RCC 7860 (cell line): ENCODE data around the gene SETX.

ENCODE experiments used
- DNase-seq: peaks from one replicate; pipeline ENCODE4 v3.0.0-alpha.2; 2015; ENCODE audit warnings: low spot score
- FAIRE-seq: peaks from 2 replicates; lab custom pipeline; 2012; peaks lifted over from hg19 to GRCh38; lab: Jason Lieb, UNC

SETX gene

DNA sequence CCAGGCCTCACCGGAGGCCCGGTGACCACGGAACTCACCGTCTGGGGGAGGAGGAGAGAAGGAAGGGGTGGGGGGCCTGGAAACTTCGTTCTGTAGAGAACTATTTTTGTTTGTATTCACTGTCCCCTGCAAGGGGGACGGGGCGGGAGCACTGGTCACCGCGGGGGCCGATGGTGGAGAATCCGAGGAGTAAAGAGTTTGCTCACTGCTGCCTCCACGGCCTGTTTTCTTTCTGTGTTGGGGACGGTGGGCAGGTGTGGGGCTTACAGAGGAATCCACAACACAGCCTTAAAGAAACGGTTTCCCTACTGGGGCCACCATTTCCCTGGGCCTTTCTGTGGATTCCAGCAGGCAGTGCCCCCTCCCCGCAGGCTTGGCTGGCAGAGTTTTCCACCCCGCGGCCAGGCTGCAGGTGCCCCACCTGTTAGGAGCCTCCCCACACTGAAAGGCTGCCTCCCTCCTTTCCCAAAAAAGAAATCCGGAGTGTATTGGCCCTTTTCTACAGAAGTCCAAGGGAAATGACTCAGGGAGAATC is 112.1 kb downstream of the SETX start:
- no peak for FAIRE-seq

DNA sequence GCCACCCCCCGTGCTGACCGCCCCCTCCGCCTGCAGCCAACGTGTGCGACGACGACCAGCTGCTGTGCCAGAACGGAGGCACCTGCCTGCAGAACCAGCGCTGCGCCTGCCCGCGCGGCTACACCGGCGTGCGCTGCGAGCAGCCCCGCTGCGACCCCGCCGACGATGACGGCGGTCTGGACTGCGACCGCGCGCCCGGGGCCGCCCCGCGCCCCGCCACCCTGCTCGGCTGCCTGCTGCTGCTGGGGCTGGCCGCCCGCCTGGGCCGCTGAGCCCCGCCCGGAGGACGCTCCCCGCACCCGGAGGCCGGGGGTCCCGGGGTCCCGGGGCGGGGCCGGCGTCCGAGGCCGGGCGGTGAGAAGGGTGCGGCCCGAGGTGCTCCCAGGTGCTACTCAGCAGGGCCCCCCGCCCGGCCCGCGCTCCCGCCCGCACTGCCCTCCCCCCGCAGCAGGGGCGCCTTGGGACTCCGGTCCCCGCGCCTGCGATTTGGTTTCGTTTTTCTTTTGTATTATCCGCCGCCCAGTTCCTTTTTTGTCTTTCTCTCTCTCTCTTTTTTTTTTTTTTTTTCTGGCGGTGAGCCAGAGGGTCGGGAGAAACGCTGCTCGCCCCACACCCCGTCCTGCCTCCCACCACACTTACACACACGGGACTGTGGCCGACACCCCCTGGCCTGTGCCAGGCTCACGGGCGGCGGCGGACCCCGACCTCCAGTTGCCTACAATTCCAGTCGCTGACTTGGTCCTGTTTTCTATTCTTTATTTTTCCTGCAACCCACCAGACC is 112.8 kb downstream of the SETX start:
- DNase-seq: no peak
- no peak for FAIRE-seq

More for the DNA sequence above, 112.1 kb downstream of the SETX start:
- DNase-seq: no peak

DNA sequence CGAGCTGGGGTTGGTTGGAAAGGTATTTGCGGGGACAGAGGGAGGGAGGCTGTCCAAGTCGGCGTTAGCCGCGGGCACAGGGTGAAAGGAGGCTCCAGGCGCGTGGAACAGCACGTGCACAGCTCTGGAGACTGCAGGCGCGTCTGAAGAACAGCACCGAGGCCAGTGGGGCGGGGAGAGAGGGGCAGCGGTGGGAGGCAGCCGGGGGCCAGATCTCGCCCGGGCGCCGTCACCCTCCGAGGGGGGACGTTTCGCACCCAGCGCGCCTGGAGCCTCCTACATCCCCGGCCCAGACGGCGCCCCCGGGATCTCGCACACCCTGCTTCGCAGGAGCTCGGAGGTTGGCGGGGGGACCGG is 113.3 kb downstream of the SETX start:
- no peak for FAIRE-seq

DNA sequence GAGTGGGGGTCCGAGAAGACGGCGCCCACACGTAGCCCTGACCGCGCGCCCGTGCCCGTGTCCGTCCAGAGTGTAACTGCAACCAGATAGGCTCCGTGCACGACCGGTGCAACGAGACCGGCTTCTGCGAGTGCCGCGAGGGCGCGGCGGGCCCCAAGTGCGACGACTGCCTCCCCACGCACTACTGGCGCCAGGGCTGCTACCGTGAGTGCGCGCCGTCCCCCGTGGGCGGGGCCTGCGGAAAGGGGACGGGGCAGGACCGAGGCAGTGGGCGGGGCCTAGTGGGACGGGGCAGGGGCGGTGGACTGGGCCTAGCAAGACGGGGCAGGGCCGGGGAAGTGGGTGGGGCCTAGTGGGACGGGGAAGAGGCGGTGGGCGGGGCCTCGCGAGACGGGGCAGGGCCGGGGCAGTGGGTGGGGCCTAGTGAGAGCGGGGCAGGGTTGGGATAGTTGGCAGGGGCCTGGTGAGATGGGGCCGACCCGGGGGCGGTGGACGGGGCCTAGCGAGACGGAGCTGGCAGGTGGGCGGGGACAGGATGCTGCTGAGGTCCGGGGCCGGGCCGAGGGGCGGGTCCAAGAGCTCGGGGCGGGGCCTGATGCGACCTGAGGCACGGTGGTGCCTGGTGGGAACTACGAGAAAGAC is 113.8 kb downstream of the SETX start:
- FAIRE-seq (no peak), DNase-seq (peak; percentile 27)

More for the DNA sequence above, 113.3 kb downstream of the SETX start:
- no peak for DNase-seq

DNA sequence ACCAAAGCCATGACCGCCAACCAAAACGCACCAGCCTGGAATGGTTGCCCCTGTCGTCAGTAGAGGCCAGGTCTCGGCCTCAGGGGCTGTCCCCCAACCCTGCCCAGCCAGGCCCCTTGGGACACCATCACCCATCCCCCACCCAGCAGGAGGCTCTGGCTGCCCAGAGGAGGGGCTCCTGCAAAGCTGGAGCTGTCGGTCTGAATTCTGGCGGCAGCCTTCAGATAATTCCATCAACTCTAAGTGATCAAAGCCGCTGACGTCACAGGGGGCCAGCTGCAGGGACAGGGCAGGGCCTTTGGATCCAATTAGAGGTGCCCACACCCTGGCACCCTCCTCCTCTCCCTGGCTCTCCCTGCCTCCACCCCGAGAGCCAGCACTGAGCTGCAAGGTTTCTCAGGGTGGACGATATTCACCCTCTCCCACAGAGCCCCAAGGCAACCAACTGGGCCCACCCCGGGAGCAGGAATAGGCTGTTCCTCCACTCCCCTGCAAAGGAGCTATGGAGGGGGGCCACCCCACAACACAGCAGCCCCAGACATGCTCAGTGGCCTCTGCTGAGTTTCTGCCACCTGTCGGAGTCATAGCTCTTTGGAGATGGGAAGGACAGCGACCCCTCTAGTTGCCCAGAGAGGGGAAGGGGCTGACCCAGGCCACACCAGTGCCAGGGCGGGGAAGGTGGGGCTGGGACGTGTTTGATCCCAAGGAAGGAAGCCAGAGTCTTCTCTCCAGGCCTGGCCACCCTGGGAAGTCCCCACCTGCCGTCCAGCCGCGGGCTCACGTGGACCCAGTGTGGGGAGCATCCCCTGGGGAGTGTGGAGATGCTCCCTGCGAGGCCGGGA is 114.6 kb downstream of the SETX start:
- DNase-seq: no peak
- no peak for FAIRE-seq

DNA sequence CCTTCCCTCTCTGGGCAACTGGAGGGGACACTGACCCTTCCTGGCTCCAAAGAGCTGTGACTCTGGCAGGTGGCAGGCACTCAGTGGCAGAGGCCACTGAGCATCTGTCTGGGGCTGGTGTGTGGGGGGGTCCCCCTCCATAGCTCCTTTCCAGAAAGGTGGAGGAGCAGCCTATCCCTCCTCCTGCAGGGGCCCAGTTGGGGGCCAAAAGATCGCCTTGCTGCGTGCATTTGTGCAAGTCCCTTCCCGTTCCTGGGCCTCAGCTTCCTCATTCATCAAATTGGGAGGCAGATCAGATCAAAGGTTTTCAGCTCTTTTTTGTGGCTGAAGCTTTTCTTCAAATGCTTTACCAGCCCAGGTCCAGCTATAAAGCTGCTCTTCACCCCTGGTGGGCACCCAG is 115.3 kb downstream of the SETX start:
- FAIRE-seq (no peak), DNase-seq (no peak)

DNA sequence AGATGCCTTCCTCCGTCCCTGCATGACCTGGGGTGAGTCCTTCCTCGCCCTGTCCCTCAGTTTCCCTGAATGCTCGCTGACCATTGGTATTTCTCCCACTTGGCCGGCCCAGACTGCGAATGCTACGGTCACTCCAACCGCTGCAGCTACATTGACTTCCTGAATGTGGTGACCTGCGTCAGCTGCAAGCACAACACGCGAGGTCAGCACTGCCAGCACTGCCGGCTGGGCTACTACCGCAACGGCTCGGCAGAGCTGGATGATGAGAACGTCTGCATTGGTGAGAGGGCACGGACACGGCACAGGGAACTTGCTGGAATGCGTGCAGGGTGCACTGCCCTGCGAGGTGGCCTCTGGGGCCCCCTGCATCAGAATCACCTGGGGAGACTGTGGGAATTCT is 115.8 kb downstream of the SETX start:
- DNase-seq (no peak), FAIRE-seq (no peak)

GRCh38 chr9:132238026-132238972 is 116.5 kb downstream of the SETX start:
- no peak for DNase-seq

GRCh38 chr9:132237481-132237880 is 117.3 kb downstream of the SETX start:
- peak; percentile 24 for DNase-seq
- FAIRE-seq: no peak

More at GRCh38 chr9:132238026-132238972, 116.5 kb downstream of the SETX start:
- no peak for FAIRE-seq

DNA sequence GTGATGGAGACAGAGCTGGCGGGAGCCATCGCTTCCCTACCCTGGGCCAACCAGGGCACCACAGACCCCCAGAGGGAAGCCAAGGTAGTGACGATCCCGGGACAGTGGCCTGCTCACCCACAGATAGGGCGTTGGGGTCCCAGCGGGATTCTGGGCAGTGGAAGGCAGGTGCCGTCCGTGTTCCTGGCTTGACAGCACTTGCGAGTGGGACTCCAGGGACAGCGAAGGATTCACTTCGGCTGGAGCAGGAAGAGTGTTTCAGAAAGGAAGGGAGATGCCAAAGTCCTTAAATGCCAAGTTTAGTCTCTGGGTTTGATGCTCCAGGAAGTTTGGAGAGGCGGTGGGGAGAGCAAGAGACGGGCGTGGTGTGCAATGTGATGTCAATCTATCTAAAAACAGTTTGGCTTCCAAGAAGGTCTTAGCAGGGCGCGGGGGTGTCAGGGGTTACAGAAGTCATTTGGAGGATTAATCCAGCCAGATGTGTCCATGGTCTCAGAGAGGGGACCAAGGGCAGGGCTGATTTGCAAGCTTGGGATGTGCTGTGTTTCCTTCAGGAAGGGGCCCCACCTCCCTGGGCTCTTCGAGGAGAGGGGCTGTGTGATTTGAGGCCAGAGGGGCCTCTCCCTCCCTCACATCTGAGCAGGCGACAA is 118.0 kb downstream of the SETX start:
- FAIRE-seq (no peak), DNase-seq (no peak)

DNA sequence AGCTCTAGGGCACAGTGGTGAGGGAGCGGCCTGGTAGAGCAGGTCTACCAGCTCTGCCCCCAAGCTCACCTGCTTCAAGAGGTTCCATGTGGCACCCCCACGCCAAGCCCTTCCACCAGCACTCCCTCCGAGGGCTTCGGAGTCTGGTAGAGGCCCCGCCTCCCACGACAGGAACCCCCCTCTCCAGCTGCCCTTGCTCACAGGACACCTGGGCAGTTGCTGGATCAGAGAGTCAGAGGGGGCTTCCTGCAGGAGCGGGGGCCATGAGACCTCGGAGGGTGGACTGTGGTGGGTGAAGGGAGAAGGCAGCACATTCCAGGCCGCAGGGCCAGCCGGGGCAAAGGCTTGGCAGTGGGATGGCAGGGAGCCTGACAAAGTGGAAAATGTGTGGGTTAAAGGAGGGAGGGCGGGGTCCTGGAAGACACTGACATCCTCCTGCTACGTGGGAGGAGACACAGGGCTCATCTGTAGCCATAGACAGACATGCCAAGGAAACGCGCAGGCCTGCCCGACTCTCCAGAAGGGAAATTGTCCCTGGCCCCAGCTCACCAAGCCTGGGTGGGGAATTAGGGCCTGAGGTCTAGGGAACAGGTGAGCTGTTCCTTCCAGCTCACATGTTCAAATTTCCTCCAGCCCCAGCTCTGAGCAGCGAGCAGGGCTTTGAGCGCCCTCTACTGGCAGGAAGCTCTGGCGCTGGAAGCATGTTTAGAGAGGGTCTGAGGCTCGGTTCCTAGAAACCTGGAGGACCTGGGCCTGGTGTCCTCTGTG is 118.7 kb downstream of the SETX start:
- DNase-seq (peak; percentile 15), FAIRE-seq (no peak)

DNA sequence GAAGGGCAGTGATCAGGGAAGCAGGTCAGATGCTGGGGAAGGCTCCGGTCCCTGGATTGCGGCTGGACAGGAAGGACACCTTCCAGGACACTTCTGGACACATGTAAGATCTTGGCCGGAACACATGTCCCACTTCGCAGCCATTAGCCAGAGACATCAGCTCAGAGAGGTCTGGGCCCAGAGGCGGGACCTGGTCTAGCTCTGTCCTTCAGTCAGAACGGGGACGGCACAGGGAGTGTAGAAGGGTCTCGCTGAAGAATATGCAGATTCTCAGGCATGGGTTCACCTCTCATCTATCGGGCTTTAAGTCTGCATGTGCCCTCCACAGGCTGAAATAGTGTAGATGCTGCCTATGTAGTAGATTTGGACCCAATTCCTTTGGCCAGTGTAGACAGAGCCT is 119.7 kb downstream of the SETX start:
- FAIRE-seq: no peak

DNA sequence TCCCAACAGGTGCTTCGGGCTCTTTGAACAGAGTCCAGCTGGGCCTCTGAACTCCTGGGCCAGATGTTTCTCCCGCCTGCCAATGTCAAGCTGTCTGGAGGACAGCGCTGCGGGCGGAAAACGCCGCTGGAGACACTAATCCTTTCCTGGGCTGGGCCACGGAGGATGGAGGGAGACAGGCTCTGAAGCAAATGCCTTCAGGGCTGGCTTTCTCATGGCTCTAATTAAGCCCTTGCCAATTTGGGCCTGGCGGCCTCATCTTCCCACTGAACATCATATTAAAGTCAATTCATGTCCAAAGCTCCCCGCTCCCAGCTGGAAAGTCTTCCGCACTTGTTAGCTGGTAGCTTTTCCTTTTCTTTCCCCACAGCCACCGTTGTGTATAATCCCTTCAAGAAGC is 120.3 kb downstream of the SETX start:
- DNase-seq (no peak), FAIRE-seq (no peak)

More for the DNA sequence above, 119.7 kb downstream of the SETX start:
- no peak for DNase-seq

DNA sequence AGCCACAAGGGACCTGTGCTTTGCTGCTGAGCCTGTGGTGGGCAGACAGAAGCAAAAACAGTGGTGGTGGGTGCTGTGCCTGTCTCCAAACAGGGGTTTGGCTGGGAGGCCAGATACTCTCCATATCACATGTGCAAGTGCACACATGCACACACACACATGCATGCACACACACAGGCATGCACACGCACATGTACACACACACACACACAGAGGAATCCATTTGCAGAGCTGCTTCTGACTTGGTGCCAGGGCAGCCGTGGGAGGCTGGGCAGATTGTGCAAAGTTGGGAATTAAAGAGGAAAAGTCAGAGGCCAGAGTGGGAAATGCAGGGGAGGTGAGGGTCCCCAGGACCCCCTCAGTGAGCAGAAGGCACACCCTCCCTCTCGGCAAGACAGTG is 121.6 kb downstream of the SETX start:
- FAIRE-seq (no peak), DNase-seq (no peak)

- DNase-seq (no peak), FAIRE-seq (no peak)
These were observed 122.3 kb downstream of the SETX start for GRCh38 chr9:132232522-132232921.

DNA sequence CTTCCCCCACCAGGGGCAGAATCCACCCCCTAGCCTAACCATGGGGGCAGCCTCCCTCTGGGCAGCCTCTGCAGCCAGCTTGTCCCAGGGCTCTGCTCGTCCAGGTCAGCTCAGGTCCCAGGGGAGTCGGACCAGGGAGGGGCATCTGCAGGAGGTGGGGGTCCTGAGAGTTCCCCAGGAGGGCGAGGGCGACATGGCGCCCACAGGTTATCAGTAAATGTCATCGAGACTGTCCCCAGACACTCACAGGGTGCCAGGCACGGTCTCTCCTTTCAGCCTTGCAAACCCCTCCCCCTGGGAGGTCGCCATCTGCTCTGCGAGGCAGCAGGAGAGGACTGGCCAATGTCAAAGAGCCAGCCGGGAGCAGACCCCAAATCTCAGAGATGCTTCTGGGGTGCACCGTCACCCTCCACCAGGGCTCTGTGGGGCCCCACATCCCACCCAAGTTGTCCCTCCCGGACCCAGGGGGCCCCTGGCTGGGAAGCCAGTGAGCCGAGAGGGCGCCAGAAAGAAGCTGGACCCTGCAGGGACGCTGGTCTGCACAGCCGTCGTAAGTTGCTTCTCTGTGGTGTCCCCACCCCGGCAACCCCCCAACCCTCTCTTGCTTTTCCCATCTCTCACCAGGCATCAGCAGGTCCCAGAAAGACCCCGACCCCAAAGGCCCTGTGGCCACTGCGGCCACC is 123.6 kb downstream of the SETX start:
- no peak for FAIRE-seq
- no peak for DNase-seq

- no peak for DNase-seq
- no peak for FAIRE-seq
These were observed 124.2 kb downstream of the SETX start for GRCh38 chr9:132230605-132231004.

- DNase-seq (no peak), FAIRE-seq (no peak)
These were observed 126.7 kb downstream of the SETX start for GRCh38 chr9:132228062-132228461.
